Anterior cingulate cortex (tissue), 58 donors: ENCODE results near the gene TCTA.
A peak's percentile ranks its signal among the peaks of the same experiment; 100 is the strongest.

Experiments used
- DNase-seq, 58 donors: peaks; one replicate each; lab custom pipeline; 2025; lab: John Stamatoyannopoulos, UW

Gene TCTA

GRCh38 chr3:49454898-49455681, 42.9 kb downstream of the TCTA start:
- DNase-seq = no peak

- no peak for DNase-seq
Measured at GRCh38 chr3:49456466-49456865, 44.2 kb downstream of the TCTA start.

- no peak for DNase-seq
Measured at GRCh38 chr3:49460188-49460890, 48.1 kb downstream of the TCTA start.

- DNase-seq = no peak
Measured at GRCh38 chr3:49460956-49461355, 48.7 kb downstream of the TCTA start.

- DNase-seq = no peak
Measured at GRCh38 chr3:49461443-49462171, 49.4 kb downstream of the TCTA start.

- DNase-seq = no peak
Measured at GRCh38 chr3:49462222-49462621, 50.0 kb downstream of the TCTA start.

- peak in 17 of 58 donors; percentile 1 to 47 (median 22) for DNase-seq
Measured at GRCh38 chr3:49465270-49466034, 53.2 kb downstream of the TCTA start.
